HEK293 (cell line): ENCODE data around the gene MYO15B.

Experiments used
- CTCF ChIA-PET: fragments of 350-600 bp; formaldehyde crosslinking; extraction: SDS; loops from one replicate; lab custom pipeline; 2021; ENCODE audit warnings: antibody characterized with exemption; lab: Yijun Ruan, JAX
- POLR2A ChIA-PET: fragments of 300-600 bp; formaldehyde crosslinking; extraction: SDS; loops from one replicate; lab custom pipeline; 2020; ENCODE audit warnings: antibody characterized with exemption, inconsistent platforms; lab: Yijun Ruan, JAX
- H3K27ac ChIP-seq: fragments of 200-500 bp; sonication (Bioruptor generic); 2 replicates; pipeline ENCODE4 v1.5.1; 2014; ENCODE audit warnings: low read depth, low read length, control low read depth, inconsistent platforms; ENCODE audit errors: extremely low read depth
- H3K36me3 ChIP-seq, 2 experiments: fragments of 200-500 bp in 1 of 2; sonication (Bioruptor generic) in 1 of 2; 1 replicate in 1 of 2; 2 replicates in 1 of 2; pipeline ENCODE4 v1.5.1; 2014 to 2017; ENCODE audit warnings: inconsistent platforms in 2 of 2, low read length in 2 of 2; ENCODE audit not compliant: control insufficient read depth in 2 of 2, insufficient read depth in 1 of 2
- H3K4me1 ChIP-seq: fragments of 200-500 bp; sonication (Bioruptor generic); 2 replicates; pipeline ENCODE4 v1.5.1; 2014; ENCODE audit warnings: mild to moderate bottlenecking, low read length, inconsistent platforms; ENCODE audit not compliant: control insufficient read depth, insufficient read depth
- H3K4me3 ChIP-seq: 2 replicates; pipeline ENCODE4 v1.5.1; 2011; ENCODE audit warnings: low read depth, mild to moderate bottlenecking, control low read depth, low read length, moderate library complexity
- H3K9me3 ChIP-seq: fragments of 200-500 bp; sonication (Bioruptor generic); 2 replicates; pipeline ENCODE4 v1.5.1; 2014; ENCODE audit warnings: low read depth, low read length, inconsistent platforms; ENCODE audit not compliant: control insufficient read depth, insufficient read depth
- GLI4 ChIP-seq: fragments of 450-650 bp; formaldehyde crosslinking; IDR thresholded peaks from 2 replicates; pipeline ENCODE4 v1.5.1; 2016; ENCODE audit warnings: missing biosample characterization, missing genetic modification characterization
- PRDM6 ChIP-seq: fragments of 450-650 bp; formaldehyde crosslinking; IDR thresholded peaks from 2 replicates; pipeline ENCODE4 v1.5.1; 2017; ENCODE audit warnings: missing biosample characterization, missing genetic modification characterization
- ZIC2 ChIP-seq: fragments of 450-650 bp; formaldehyde crosslinking; IDR thresholded peaks from 2 replicates; pipeline ENCODE4 v1.5.1; 2016; ENCODE audit warnings: missing biosample characterization, missing genetic modification characterization
- ZNF416 ChIP-seq: fragments of 450-650 bp; formaldehyde crosslinking; IDR thresholded peaks from 2 replicates; pipeline ENCODE4 v1.5.1; 2016; ENCODE audit warnings: missing biosample characterization, missing genetic modification characterization
- ZNF473 ChIP-seq: fragments of 450-650 bp; formaldehyde crosslinking; IDR thresholded peaks from 2 replicates; pipeline ENCODE4 v1.5.1; 2017; ENCODE audit warnings: missing biosample characterization, missing genetic modification characterization
- ZNF514 ChIP-seq: fragments of 450-650 bp; formaldehyde crosslinking; IDR thresholded peaks from 2 replicates; pipeline ENCODE4 v1.5.1; 2016; ENCODE audit warnings: missing biosample characterization, missing genetic modification characterization
- ZNF621 ChIP-seq: fragments of 450-650 bp; formaldehyde crosslinking; IDR thresholded peaks from 2 replicates; pipeline ENCODE4 v1.5.1; 2017; ENCODE audit warnings: missing biosample characterization, missing genetic modification characterization
- ZNF654 ChIP-seq: fragments of 450-650 bp; formaldehyde crosslinking; IDR thresholded peaks from 2 replicates; pipeline ENCODE4 v1.5.1; 2016; ENCODE audit warnings: low read depth, missing biosample characterization, missing genetic modification characterization
- ZNF76 ChIP-seq: fragments of 450-650 bp; formaldehyde crosslinking; IDR thresholded peaks from 2 replicates; pipeline ENCODE4; 2016; ENCODE audit warnings: low read depth, missing biosample characterization, missing genetic modification characterization, borderline replicate concordance
- ZNF791 ChIP-seq: fragments of 450-650 bp; formaldehyde crosslinking; IDR thresholded peaks from 2 replicates; pipeline ENCODE4 v1.5.1; 2016; ENCODE audit warnings: missing biosample characterization, missing genetic modification characterization
- ZSCAN18 ChIP-seq: fragments of 450-650 bp; formaldehyde crosslinking; IDR thresholded peaks from 2 replicates; pipeline ENCODE4 v1.5.1; 2016; ENCODE audit warnings: missing biosample characterization, missing genetic modification characterization
- TF ChIP-seq, protein P1 (sequence below): fragments of 450-650 bp; formaldehyde crosslinking; IDR thresholded peaks from 2 replicates; pipeline ENCODE4 v1.5.1; 2016; ENCODE audit warnings: missing biosample characterization, missing genetic modification characterization
- TF ChIP-seq, protein P2 (sequence below): fragments of 450-650 bp; formaldehyde crosslinking; IDR thresholded peaks from 2 replicates; pipeline ENCODE4 v1.5.1; 2016; ENCODE audit warnings: missing biosample characterization, missing genetic modification characterization

The MYO15B gene

GRCh38 chr17:75561927-75562603 is 25.5 kb upstream of the MYO15B start:
- TF ChIP-seq, protein P1, sequence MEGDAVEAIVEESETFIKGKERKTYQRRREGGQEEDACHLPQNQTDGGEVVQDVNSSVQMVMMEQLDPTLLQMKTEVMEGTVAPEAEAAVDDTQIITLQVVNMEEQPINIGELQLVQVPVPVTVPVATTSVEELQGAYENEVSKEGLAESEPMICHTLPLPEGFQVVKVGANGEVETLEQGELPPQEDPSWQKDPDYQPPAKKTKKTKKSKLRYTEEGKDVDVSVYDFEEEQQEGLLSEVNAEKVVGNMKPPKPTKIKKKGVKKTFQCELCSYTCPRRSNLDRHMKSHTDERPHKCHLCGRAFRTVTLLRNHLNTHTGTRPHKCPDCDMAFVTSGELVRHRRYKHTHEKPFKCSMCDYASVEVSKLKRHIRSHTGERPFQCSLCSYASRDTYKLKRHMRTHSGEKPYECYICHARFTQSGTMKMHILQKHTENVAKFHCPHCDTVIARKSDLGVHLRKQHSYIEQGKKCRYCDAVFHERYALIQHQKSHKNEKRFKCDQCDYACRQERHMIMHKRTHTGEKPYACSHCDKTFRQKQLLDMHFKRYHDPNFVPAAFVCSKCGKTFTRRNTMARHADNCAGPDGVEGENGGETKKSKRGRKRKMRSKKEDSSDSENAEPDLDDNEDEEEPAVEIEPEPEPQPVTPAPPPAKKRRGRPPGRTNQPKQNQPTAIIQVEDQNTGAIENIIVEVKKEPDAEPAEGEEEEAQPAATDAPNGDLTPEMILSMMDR: peak; percentile 22; the same call in 1 of the 2 replicates
- no peak for TF ChIP-seq ZNF621 (tag by site-specific recombination)
- TF ChIP-seq, all 188 proteins: peak for 1
- H3K36me3 ChIP-seq: peaks cover 0 to 22% of the 10 kb centered on the region in 2 experiments; a peak in 1 of 3 replicates
- H3K4me3 ChIP-seq: no peak overlapping the region
- H3K27ac ChIP-seq: no peak overlapping the region
- ChIA-PET CTCF (interaction anchor here (0.6 to 0.7 kb wide), 2 partner anchors 109 to 149 kb away, joined by 3 read pairs; no protein-coding TSS in a partner anchor), POLR2A (no interaction called here)
- 0 out of 2 replicates have a peak, but pooled peaks cover 2% of the 10 kb centered on the region for H3K4me1 ChIP-seq
- no peaks in the 10 kb centered on the region for H3K9me3 ChIP-seq

DNA sequence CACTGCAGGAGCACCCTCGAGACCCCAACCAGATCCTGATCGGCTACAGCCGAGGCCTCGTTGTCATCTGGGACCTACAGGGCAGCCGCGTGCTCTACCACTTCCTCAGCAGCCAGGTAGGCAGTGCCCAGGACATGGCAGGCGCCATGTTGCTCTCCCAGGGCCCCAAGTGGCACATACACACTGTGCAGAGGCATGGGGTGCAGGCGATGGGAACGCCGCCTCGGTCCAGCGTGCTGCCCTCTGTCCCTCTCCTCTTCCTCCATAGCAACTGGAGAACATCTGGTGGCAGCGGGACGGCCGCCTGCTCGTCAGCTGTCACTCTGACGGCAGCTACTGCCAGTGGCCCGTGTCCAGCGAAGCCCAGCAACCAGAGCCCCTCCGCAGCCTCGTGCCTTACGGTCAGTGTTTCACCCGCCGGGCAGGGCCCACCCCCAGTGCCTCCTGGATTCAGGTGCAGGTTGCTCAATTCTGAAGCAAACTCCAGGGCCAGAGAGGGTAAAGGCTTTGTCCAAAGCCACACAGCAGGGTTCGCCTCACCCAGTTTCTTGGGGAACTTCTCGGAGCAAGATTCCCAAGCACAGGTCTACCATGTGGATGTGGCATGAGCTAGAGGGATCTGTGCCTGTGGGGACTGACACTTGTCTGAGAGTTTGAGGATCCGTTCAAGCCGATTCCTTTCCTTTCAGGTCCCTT is 24.4 kb upstream of the MYO15B start:
- Histone ChIP-seq H3K9me3 (no peaks in the 10 kb centered on the region), H3K27ac (no peak overlapping the region), H3K4me3 (no peak overlapping the region), H3K4me1 (no peaks in the 10 kb centered on the region), H3K36me3 (peaks cover 0 to 22% of the 10 kb centered on the region in 2 experiments; a peak in 1 of 3 replicates)
- TF ChIP-seq ZIC2 (tag by site-specific recombination) (no peak), ZNF654 (tag by site-specific recombination) (no peak), ZSCAN18 (tag by site-specific recombination) (no peak), ZNF473 (no peak)
- ChIA-PET POLR2A (no interaction called here), CTCF (interaction anchor here (0.7 kb wide), 1 partner anchor 110 kb away, joined by 3 read pairs; no protein-coding TSS in a partner anchor)

GRCh38 chr17:75564195-75564594 is 23.4 kb upstream of the MYO15B start:
- Histone ChIP-seq H3K9me3 (no peaks in the 10 kb centered on the region), H3K27ac (no peak overlapping the region)
- CTCF ChIA-PET: interaction anchor here (0.5 to 1.6 kb wide), 3 partner anchors 25 to 48 kb away, joined by 3 to 9 read pairs (median 4); partner anchors contain the start of gene TSEN54
- TF ChIP-seq ZNF416 (tag by site-specific recombination) (no peak), PRDM6 (tag by site-specific recombination) (no peak), ZNF76 (no peak), GLI4 (tag by site-specific recombination) (no peak), ZNF791 (tag by site-specific recombination) (no peak), ZNF514 (tag by site-specific recombination) (no peak)
- TF ChIP-seq, protein P2, sequence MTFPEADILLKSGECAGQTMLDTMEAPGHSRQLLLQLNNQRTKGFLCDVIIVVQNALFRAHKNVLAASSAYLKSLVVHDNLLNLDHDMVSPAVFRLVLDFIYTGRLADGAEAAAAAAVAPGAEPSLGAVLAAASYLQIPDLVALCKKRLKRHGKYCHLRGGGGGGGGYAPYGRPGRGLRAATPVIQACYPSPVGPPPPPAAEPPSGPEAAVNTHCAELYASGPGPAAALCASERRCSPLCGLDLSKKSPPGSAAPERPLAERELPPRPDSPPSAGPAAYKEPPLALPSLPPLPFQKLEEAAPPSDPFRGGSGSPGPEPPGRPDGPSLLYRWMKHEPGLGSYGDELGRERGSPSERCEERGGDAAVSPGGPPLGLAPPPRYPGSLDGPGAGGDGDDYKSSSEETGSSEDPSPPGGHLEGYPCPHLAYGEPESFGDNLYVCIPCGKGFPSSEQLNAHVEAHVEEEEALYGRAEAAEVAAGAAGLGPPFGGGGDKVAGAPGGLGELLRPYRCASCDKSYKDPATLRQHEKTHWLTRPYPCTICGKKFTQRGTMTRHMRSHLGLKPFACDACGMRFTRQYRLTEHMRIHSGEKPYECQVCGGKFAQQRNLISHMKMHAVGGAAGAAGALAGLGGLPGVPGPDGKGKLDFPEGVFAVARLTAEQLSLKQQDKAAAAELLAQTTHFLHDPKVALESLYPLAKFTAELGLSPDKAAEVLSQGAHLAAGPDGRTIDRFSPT (tag by site-specific recombination): 0 out of 2 replicates have a peak, but pooled peaks have one; percentile 16
- TF ChIP-seq, all 188 proteins: peak for 1
- H3K4me1 ChIP-seq: no peaks in the 10 kb centered on the region
- H3K4me3 ChIP-seq: no peak overlapping the region
- peaks cover 0 to 22% of the 10 kb centered on the region in 2 experiments; a peak in 1 of 3 replicates for H3K36me3 ChIP-seq
- POLR2A ChIA-PET: interaction anchor here (1.1 to 1.5 kb wide), 2 partner anchors 40 to 216 kb away, joined by 3 to 6 read pairs; a partner anchor contains a TSS
